Mesothelial cell of epicardium (in vitro differentiated cells): Measurements from ENCODE around the gene CNTN3. TPM values are rescaled to one million over a fixed set of nuclear protein-coding genes. Genes with fewer than 3 reads are reported as not detected.

Experiments
- DNase-seq, 2 experiments: peaks; one replicate each; pipeline ENCODE4 v3.0.0; 2021; ENCODE audit warnings: low spot score in 2 of 2; ENCODE audit not compliant: unreplicated experiment in 2 of 2
- H3K27ac Mint-ChIP-seq: 2 replicates; pipeline ENCODE4 v1.8.0; 2021; ENCODE audit warnings: mixed read lengths
- H3K27me3 Mint-ChIP-seq: 2 replicates; pipeline ENCODE4 v1.8.0; 2021; ENCODE audit warnings: low read depth, mixed read lengths
- H3K36me3 Mint-ChIP-seq: 2 replicates; pipeline ENCODE4 v1.8.0; 2021; ENCODE audit warnings: mixed read lengths
- H3K4me1 Mint-ChIP-seq: 2 replicates; pipeline ENCODE4 v1.8.0; 2021; ENCODE audit warnings: mixed read lengths
- H3K4me3 Mint-ChIP-seq: 2 replicates; pipeline ENCODE4 v1.8.0; 2021; ENCODE audit warnings: mild to moderate bottlenecking, moderate library complexity, mixed read lengths
- H3K9me3 Mint-ChIP-seq: 2 replicates; pipeline ENCODE4 v1.8.0; 2021; ENCODE audit warnings: mixed read lengths
- total RNA-seq: library from RNA; stranded (reverse); gene quantifications from 3 replicates; pipeline ENCODE4 v1.2.1, GENCODE V29; 2021
- TF ChIP-seq, protein P1 (sequence below): fragments of 200-600 bp; sonication (generic); IDR thresholded peaks from one replicate; pipeline ENCODE4 v1.5.0; 2021; ENCODE audit warnings: antibody characterized with exemption; ENCODE audit not compliant: unreplicated experiment

The CNTN3 gene
- total RNA-seq, 1 donor from 2014 or later = 1.5 TPM

DNA sequence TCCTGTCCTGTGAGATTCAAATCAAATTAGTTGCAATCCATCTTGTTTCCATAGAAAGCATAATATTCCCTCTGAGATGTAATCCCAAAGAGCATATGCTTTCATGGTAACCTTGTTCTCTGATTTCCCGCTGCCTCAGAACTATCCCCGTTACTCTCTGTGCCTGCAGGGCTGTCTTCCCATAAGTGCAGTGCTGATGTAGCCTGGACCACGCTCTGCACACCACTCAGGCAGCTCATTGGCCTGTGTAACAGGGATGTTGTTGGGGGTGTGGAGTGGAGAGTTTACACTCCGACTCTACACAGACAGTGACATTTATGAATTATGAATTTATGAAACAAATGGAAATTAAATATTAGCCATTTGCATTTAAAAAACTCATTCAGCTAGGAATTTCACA is 33.6 kb upstream of the CNTN3 start:
- H3K36me3 Mint-ChIP-seq = no peaks in the 10 kb centered on the region
- no peak for DNase-seq
- TF ChIP-seq, protein P1, sequence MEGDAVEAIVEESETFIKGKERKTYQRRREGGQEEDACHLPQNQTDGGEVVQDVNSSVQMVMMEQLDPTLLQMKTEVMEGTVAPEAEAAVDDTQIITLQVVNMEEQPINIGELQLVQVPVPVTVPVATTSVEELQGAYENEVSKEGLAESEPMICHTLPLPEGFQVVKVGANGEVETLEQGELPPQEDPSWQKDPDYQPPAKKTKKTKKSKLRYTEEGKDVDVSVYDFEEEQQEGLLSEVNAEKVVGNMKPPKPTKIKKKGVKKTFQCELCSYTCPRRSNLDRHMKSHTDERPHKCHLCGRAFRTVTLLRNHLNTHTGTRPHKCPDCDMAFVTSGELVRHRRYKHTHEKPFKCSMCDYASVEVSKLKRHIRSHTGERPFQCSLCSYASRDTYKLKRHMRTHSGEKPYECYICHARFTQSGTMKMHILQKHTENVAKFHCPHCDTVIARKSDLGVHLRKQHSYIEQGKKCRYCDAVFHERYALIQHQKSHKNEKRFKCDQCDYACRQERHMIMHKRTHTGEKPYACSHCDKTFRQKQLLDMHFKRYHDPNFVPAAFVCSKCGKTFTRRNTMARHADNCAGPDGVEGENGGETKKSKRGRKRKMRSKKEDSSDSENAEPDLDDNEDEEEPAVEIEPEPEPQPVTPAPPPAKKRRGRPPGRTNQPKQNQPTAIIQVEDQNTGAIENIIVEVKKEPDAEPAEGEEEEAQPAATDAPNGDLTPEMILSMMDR = no peak
- H3K4me3 Mint-ChIP-seq = no peak overlapping the region
- no peaks in the 10 kb centered on the region for H3K4me1 Mint-ChIP-seq
- H3K27me3 Mint-ChIP-seq = peaks cover 1% of the 10 kb centered on the region
- H3K27ac Mint-ChIP-seq = no peak overlapping the region
- no peaks in the 10 kb centered on the region for H3K9me3 Mint-ChIP-seq

DNA sequence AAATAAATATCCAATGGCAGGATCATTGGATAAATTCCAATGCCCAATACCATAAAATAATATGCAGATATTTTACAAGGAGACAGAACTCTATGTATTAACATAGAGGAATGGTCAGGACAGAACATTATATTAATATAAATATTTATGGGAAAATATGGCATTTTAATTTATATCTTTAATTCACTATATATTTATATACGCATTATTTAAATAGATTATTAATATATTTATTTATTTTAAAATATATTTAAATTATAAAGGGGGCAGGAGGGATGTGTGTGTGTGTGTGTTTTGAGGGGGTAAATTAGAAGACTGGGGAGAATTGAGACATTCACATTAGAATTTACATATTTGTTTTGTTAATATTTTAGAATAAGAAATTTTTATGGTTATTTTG is 31.6 kb upstream of the CNTN3 start:
- Mint-ChIP-seq H3K36me3 (no peaks in the 10 kb centered on the region), H3K9me3 (no peaks in the 10 kb centered on the region), H3K4me3 (no peak overlapping the region), H3K27me3 (peaks cover 1% of the 10 kb centered on the region), H3K4me1 (no peaks in the 10 kb centered on the region), H3K27ac (no peak overlapping the region)
- no peak for DNase-seq
- TF ChIP-seq, protein P1 = no peak

DNA sequence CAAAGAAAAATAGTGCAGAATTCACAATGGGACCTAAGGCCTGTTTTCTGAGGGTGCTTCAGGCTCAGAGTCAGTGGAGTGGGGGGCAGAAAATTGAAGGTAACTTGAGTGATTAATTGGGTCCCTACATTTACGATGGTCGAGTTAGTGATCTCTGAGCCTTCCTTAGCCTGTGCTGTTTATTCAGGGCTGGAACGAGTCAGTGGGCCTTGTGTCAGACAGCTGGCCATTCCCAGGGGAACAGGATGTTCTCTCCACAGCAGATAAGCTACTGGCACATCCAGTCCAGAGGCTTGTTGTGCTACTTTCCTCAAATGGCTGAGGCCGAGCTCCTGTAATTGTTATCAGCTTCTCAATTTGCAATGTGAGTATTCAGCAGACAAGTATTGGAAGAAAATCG is 29.2 kb upstream of the CNTN3 start:
- Mint-ChIP-seq H3K27ac (no peak overlapping the region), H3K4me1 (no peaks in the 10 kb centered on the region), H3K36me3 (no peaks in the 10 kb centered on the region)

DNA sequence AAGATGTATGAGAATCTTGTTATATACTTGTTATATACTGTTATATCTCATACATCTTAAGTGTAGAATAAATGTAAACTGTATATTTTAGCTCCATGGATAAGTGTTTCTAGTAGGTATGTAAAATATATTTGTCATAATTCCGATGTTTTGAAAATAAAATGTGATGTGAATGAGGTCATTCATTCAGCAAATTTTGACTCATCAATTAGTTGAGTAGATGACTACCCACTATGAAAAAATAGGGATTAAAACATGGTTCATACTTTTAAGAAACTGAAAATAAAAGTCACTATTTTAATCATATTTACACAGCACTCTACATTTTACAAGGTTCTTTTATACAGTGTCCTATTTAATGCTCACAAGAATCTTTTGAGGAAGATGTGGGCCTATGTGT is 28.4 kb upstream of the CNTN3 start:
- Mint-ChIP-seq H3K4me1 (no peaks in the 10 kb centered on the region), H3K9me3 (no peaks in the 10 kb centered on the region), H3K27ac (no peak overlapping the region), H3K27me3 (no peaks in the 10 kb centered on the region), H3K36me3 (no peaks in the 10 kb centered on the region), H3K4me3 (no peak overlapping the region)
- DNase-seq = no peak
- TF ChIP-seq, protein P1 = no peak

More for the DNA sequence above, 29.2 kb upstream of the CNTN3 start:
- TF ChIP-seq, protein P1 = no peak
- Mint-ChIP-seq H3K4me3 (no peak overlapping the region), H3K27me3 (no peaks in the 10 kb centered on the region), H3K9me3 (no peaks in the 10 kb centered on the region)
- no peak for DNase-seq

DNA sequence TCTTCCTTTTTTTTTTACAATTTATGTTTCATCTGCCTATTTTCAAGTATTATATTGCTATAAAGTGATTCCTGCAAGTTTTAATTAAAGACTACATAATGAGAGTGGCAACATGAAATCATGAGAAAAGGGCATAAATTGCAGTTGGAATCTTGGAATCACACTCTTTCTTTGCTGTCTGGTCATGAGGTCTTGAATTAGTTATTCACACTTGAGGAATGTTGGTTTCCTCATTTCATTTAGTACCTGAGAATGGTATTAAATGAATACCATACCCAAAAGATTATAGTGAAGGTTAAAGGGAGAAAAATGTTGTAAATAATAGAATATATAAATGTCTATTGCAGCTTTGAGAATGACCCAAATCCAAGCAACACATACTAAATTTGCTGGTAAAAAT is 25.8 kb upstream of the CNTN3 start:
- H3K4me3 Mint-ChIP-seq = no peak overlapping the region
- no peaks in the 10 kb centered on the region for H3K36me3 Mint-ChIP-seq
- H3K27me3 Mint-ChIP-seq = no peaks in the 10 kb centered on the region
- H3K4me1 Mint-ChIP-seq = no peaks in the 10 kb centered on the region
- TF ChIP-seq, protein P1 = no peak
- no peak overlapping the region for H3K27ac Mint-ChIP-seq
- H3K9me3 Mint-ChIP-seq = no peaks in the 10 kb centered on the region
- no peak for DNase-seq

DNA sequence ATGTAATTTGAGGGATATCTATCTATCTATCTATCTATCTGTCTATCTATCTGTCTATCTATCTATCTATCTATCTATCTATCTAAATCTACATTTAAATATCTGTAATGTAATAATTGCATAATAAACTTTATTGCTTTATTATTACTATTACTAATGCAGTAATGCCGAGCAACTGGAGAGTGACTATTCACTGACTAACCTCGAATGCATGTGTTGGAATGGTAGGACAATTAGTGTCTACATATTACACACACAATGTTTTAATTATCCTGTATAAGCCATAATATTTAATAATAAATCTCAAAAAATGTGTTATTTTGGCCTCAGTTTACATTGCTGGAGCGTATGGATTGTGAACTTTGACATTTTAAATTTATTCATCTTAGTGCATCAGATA is 25.2 kb upstream of the CNTN3 start:
- no peaks in the 10 kb centered on the region for H3K9me3 Mint-ChIP-seq
- no peak overlapping the region for H3K4me3 Mint-ChIP-seq
- no peaks in the 10 kb centered on the region for H3K27me3 Mint-ChIP-seq
- no peaks in the 10 kb centered on the region for H3K36me3 Mint-ChIP-seq
- TF ChIP-seq, protein P1 = no peak
- H3K27ac Mint-ChIP-seq = no peak overlapping the region
- no peak for DNase-seq
- no peaks in the 10 kb centered on the region for H3K4me1 Mint-ChIP-seq
